ENCODE measurements around the gene MLH1. TPM values are rescaled to one million over a fixed set of nuclear protein-coding genes. Genes with fewer than 3 reads are reported as not detected.

Gene MLH1
- total RNA-seq, 1 experiment from 2014 or later = 79.7 TPM

- Histone ChIP-seq H3K4me1 (ENCODE audit: insufficient read depth, low read length) (no peaks in the 10 kb centered on the region), H3K27ac (ENCODE audit: low read length) (no peak overlapping the region), H3F3A (ENCODE audit: low read length, unreplicated experiment) (no peaks in the 10 kb centered on the region), H3K79me2 (ENCODE audit: low read length) (no peaks in the 10 kb centered on the region), H4K20me1 (ENCODE audit: low read length) (no peaks in the 10 kb centered on the region), H3K36me3 (ENCODE audit: low read depth, low read length) (no peaks in the 10 kb centered on the region), H3K27me3 (ENCODE audit: low read length) (no peaks in the 10 kb centered on the region), H2AFZ (ENCODE audit: low read length) (no peak overlapping the region), H3K9me3 (ENCODE audit: low read length) (no peaks in the 10 kb centered on the region), H3K4me3 (ENCODE audit: low read length) (no peak overlapping the region), H3K4me2 (ENCODE audit: low read length) (no peak overlapping the region), H3K9me2 (replicated peaks; ENCODE audit: low read length) (no peaks in the 10 kb centered on the region), H3K9ac (ENCODE audit: low read length) (no peak overlapping the region)
- DNase-seq = no peak
- intact Hi-C loops (cut with micrococcal nuclease) = no loop called here
- ChIA-PET POLR2A (ENCODE audit: unreplicated experiment) (no interaction called here), CTCF (no interaction called here)
- no peak for ATAC-seq
- TF ChIP-seq EZH2phosphoT487 (IDR thresholded peaks at IDR 0.05; ENCODE audit: borderline replicate concordance, low read length) = no peak
- TF ChIP-seq EZH2 (IDR thresholded peaks at IDR 0.05; ENCODE audit: low read length, unreplicated experiment) = no peak
- no peak for TF ChIP-seq CTCF (conservative IDR thresholded peaks at IDR 0.05; ENCODE audit: low read depth, low read length)
- BruUV-seq (replicated peaks) = no TSS peak
Observed at GRCh38 chr3:37098884-37099283, 105.6 kb downstream of the MLH1 start.

GRCh38 chr3:37099469-37099868 lies 106.2 kb downstream of the MLH1 start:
- Histone ChIP-seq H3K4me2 (ENCODE audit: low read length) (no peak overlapping the region), H3F3A (ENCODE audit: low read length, unreplicated experiment) (no peaks in the 10 kb centered on the region), H3K4me1 (ENCODE audit: insufficient read depth, low read length) (no peaks in the 10 kb centered on the region), H3K4me3 (ENCODE audit: low read length) (no peak overlapping the region), H3K36me3 (ENCODE audit: low read depth, low read length) (no peaks in the 10 kb centered on the region), H3K27me3 (ENCODE audit: low read length) (no peaks in the 10 kb centered on the region), H3K9ac (ENCODE audit: low read length) (no peak overlapping the region), H4K20me1 (ENCODE audit: low read length) (no peaks in the 10 kb centered on the region), H3K27ac (ENCODE audit: low read length) (no peak overlapping the region), H2AFZ (ENCODE audit: low read length) (no peak overlapping the region), H3K79me2 (ENCODE audit: low read length) (no peaks in the 10 kb centered on the region), H3K9me3 (ENCODE audit: low read length) (no peaks in the 10 kb centered on the region), H3K9me2 (replicated peaks; ENCODE audit: low read length) (no peaks in the 10 kb centered on the region)
- CTCF ChIA-PET = no interaction called here
- no peak for TF ChIP-seq CTCF (conservative IDR thresholded peaks at IDR 0.05; ENCODE audit: low read depth, low read length)
- no peak for TF ChIP-seq EZH2phosphoT487 (IDR thresholded peaks at IDR 0.05; ENCODE audit: borderline replicate concordance, low read length)
- no peak for TF ChIP-seq EZH2 (IDR thresholded peaks at IDR 0.05; ENCODE audit: low read length, unreplicated experiment)
- POLR2A ChIA-PET (ENCODE audit: unreplicated experiment) = no interaction called here
- DNase-seq = no peak
- intact Hi-C loops (cut with micrococcal nuclease) = no loop called here
- ATAC-seq = no peak
- BruUV-seq (replicated peaks) = no TSS peak

DNA sequence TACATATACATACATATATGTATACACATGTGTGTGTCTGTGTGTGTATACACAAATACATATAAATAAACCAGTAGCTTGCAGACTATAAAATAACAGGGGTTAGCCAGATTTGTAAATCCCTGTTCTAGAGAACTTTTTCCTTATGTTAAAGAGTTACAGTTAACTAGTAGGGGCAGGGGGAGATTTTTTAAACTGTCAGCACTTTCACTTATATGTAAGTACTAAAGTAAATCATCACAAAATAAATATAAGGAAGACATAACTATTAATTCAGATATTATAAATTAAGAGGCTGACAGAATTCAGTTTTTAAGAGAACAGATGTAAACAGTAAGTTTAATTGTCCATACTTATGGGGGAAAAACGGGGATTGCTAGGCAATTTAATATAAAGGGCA lies 107.1 kb downstream of the MLH1 start:
- no peak overlapping the region for H3K4me3 ChIP-seq (ENCODE audit: low read length)
- H2AFZ ChIP-seq (ENCODE audit: low read length) = no peak overlapping the region
- no peaks in the 10 kb centered on the region for H3F3A ChIP-seq (ENCODE audit: low read length, unreplicated experiment)
- H3K36me3 ChIP-seq (ENCODE audit: low read depth, low read length) = no peaks in the 10 kb centered on the region
- no peaks in the 10 kb centered on the region for H3K9me3 ChIP-seq (ENCODE audit: low read length)
- H4K20me1 ChIP-seq (ENCODE audit: low read length) = no peaks in the 10 kb centered on the region
- H3K9me2 ChIP-seq (replicated peaks; ENCODE audit: low read length) = no peaks in the 10 kb centered on the region
- ChIA-PET POLR2A (ENCODE audit: unreplicated experiment) (no interaction called here), CTCF (no interaction called here)
- no peaks in the 10 kb centered on the region for H3K27me3 ChIP-seq (ENCODE audit: low read length)
- H3K4me2 ChIP-seq (ENCODE audit: low read length) = no peak overlapping the region
- intact Hi-C loops (cut with micrococcal nuclease) = no loop called here
- BruUV-seq (replicated peaks) = no TSS peak
- no peaks in the 10 kb centered on the region for H3K4me1 ChIP-seq (ENCODE audit: insufficient read depth, low read length)
- no peak for ATAC-seq
- no peaks in the 10 kb centered on the region for H3K79me2 ChIP-seq (ENCODE audit: low read length)
- H3K27ac ChIP-seq (ENCODE audit: low read length) = no peak overlapping the region
- TF ChIP-seq EZH2 (IDR thresholded peaks at IDR 0.05; ENCODE audit: low read length, unreplicated experiment) = no peak
- TF ChIP-seq EZH2phosphoT487 (IDR thresholded peaks at IDR 0.05; ENCODE audit: borderline replicate concordance, low read length) = no peak
- TF ChIP-seq CTCF (conservative IDR thresholded peaks at IDR 0.05; ENCODE audit: low read depth, low read length) = no peak
- no peak for DNase-seq
- H3K9ac ChIP-seq (ENCODE audit: low read length) = no peak overlapping the region

Other genes starting within 250 kb of the MLH1 start
- gene DCLK3, start 229.0 kb upstream of the MLH1 start, total RNA-seq (2014; rRNA removed) = not detected in 2 replicates
- gene TRANK1, start 48.5 kb upstream of the MLH1 start, total RNA-seq (2014; rRNA removed) = 0.58 and 2.4 TPM in 2 replicates
- 6.5 and 7.8 TPM in 2 replicates for gene EPM2AIP1, start 387 bp upstream of the MLH1 start, total RNA-seq (2014; rRNA removed)
- gene LRRFIP2, start 181.1 kb downstream of the MLH1 start, total RNA-seq (2014; rRNA removed) = 54.7 and 69.1 TPM in 2 replicates
- 55.9 and 66.1 TPM in 2 replicates for gene GOLGA4, start 249.8 kb downstream of the MLH1 start, total RNA-seq (2014; rRNA removed)

Data from PC-3 (cell line).